K562 (cell line): Measurements from ENCODE around the gene ARHGAP8. TPM values are rescaled to one million over a fixed set of nuclear protein-coding genes. Genes with fewer than 3 reads are reported as not detected.

Experiments
- ATAC-seq: fragments of 200-7000 bp; cut with Tn5 transposase; 3 replicates; pipeline ENCODE4 v1.9.1; 2020; ENCODE audit warnings: moderate library complexity
- BruUV-seq: library from RNA; stranded (reverse); fragments of 400-500 nt; replicated peaks from 2 replicates; lab custom pipeline; 2021; lab: Mats Ljungman, UMichigan
- CTCF ChIA-PET: fragments of 300-600 bp; formaldehyde crosslinking; extraction: SDS; loops from one replicate; lab custom pipeline; 2021; ENCODE audit warnings: low intra/inter-chr PET ratio; lab: Yijun Ruan, JAX
- POLR2A ChIA-PET: fragments of 300-600, 350-650 bp; sonication (Branson Sonifier 250); formaldehyde crosslinking; extraction: SDS; loops from one replicate; lab custom pipeline; 2021; ENCODE audit warnings: antibody characterized with exemption, inconsistent platforms; lab: Yijun Ruan, JAX
- DNase-seq, 4 experiments: peaks; one replicate each; pipeline versions ENCODE4 v3.0.0 to v3.0.0-alpha.2; 2011 to 2018; ENCODE audit warnings: low spot score in 3 of 4, mixed read lengths in 3 of 4; ENCODE audit errors: extremely low read depth in 1 of 4
- FAIRE-seq: peaks from 2 replicates; lab custom pipeline; 2011; peaks lifted over from hg19 to GRCh38; lab: Jason Lieb, UNC
- H2AFZ ChIP-seq: 2 replicates; pipeline ENCODE4 v1.6.0; 2011; ENCODE audit warnings: low read depth, low read length, control low read depth, inconsistent platforms
- H3K27ac ChIP-seq: fragments of 200-600 bp; 3 replicates; pipeline ENCODE4 v1.8.0; 2011; ENCODE audit warnings: low read depth, mild to moderate bottlenecking, control low read depth, inconsistent platforms, low read length, moderate library complexity, mixed read lengths; ENCODE audit errors: extremely low read depth
- H3K27me3 ChIP-seq, 2 experiments: fragments of 300-600 bp in 1 of 2; 2 replicates in 1 of 2; 3 replicates in 1 of 2; pipeline versions ENCODE4 v1.6.0 to v1.8.0; 2011; ENCODE audit warnings: inconsistent platforms in 2 of 2, low read length in 2 of 2, mild to moderate bottlenecking in 1 of 2, mixed read lengths in 1 of 2, moderate library complexity in 1 of 2; ENCODE audit not compliant: control insufficient read depth in 2 of 2, insufficient read depth in 2 of 2
- H3K36me3 ChIP-seq: fragments of 300-600 bp; 3 replicates; pipeline ENCODE4 v1.8.0; 2011; ENCODE audit warnings: mild to moderate bottlenecking, low read length, inconsistent platforms; ENCODE audit not compliant: control insufficient read depth, insufficient read depth
- H3K4me1 ChIP-seq, 2 experiments: fragments of 200-600 bp in 1 of 2; replicated peaks in 1 of 2; 2 replicates in 1 of 2; 3 replicates in 1 of 2; pipeline versions ENCODE4 v1.5.1 to v1.8.0; 2011; ENCODE audit warnings: inconsistent platforms in 2 of 2, low read length in 2 of 2, mild to moderate bottlenecking in 1 of 2, mixed read lengths in 1 of 2, moderate library complexity in 1 of 2; ENCODE audit not compliant: control insufficient read depth in 2 of 2, insufficient read depth in 2 of 2
- H3K4me2 ChIP-seq: 2 replicates; pipeline ENCODE4 v1.6.1; 2011; ENCODE audit warnings: low read length, control low read depth, inconsistent platforms, mixed read lengths; ENCODE audit not compliant: insufficient read depth
- H3K4me3 ChIP-seq: fragments of 200-600 bp; sonication (generic), shearing (Covaris generic); 2 replicates; pipeline ENCODE4 v1.5.1; 2016; ENCODE audit warnings: control low read depth, inconsistent platforms
- H3K79me2 ChIP-seq: fragments of 200-600 bp; 3 replicates; pipeline ENCODE4 v1.8.0; 2011; ENCODE audit warnings: low read length, inconsistent platforms; ENCODE audit not compliant: control insufficient read depth, insufficient read depth
- H3K9ac ChIP-seq, 2 experiments: 2 replicates each; pipeline versions ENCODE4 v1.6.0 to v1.6.1; 2011; ENCODE audit warnings: low read depth in 2 of 2, low read length in 2 of 2, control low read depth in 1 of 2, inconsistent platforms in 1 of 2, mild to moderate bottlenecking in 1 of 2, mixed read lengths in 1 of 2; ENCODE audit not compliant: insufficient read depth in 1 of 2
- H3K9me1 ChIP-seq: one replicate; pipeline ENCODE4 v1.6.0; 2011; ENCODE audit warnings: inconsistent platforms, mild to moderate bottlenecking, low read length, moderate library complexity; ENCODE audit not compliant: control insufficient read depth, insufficient read depth
- H3K9me3 ChIP-seq: replicated peaks from 2 replicates; pipeline ENCODE4 v1.5.1; 2011; ENCODE audit warnings: low read depth, low read length, inconsistent platforms; ENCODE audit not compliant: control insufficient read depth, insufficient read depth
- H4K20me1 ChIP-seq: replicated peaks from 2 replicates; pipeline ENCODE4 v1.6.1; 2011; ENCODE audit warnings: low read length, inconsistent platforms, mixed read lengths; ENCODE audit not compliant: control insufficient read depth, insufficient read depth
- BHLHE40 ChIP-seq: IDR thresholded peaks from 2 replicates; pipeline ENCODE4 v1.6.1; 2011; ENCODE audit warnings: low read length, improper control_type of control experiment
- CC2D1A ChIP-seq: fragments of 450-650 bp; IDR thresholded peaks from 2 replicates; pipeline ENCODE4 v1.6.1; 2017; ENCODE audit warnings: mild to moderate bottlenecking
- CCNT2 ChIP-seq: IDR thresholded peaks from 2 replicates; pipeline ENCODE4 v1.6.1; 2011; ENCODE audit warnings: borderline replicate concordance, low read depth, mild to moderate bottlenecking, moderate library complexity, mixed read lengths, low read length; ENCODE audit not compliant: insufficient read length; ENCODE audit errors: extremely low read depth
- E2F3 ChIP-seq: fragments of 250-450 bp; sonication (Bioruptor Pico); IDR thresholded peaks from 2 replicates; pipeline ENCODE4 v1.4.0; 2020; ENCODE audit warnings: mild to moderate bottlenecking
- ELF2 ChIP-seq: fragments of 250-450 bp; sonication (Bioruptor Pico); IDR thresholded peaks from 2 replicates; pipeline ENCODE4 v1.5.0; 2021; ENCODE audit warnings: mild to moderate bottlenecking
- ESRRB ChIP-seq: fragments of 250-450 bp; sonication (Bioruptor Pico); IDR thresholded peaks from 2 replicates; pipeline ENCODE4 v1.5.0; 2020; ENCODE audit warnings: mild to moderate bottlenecking, moderate library complexity, borderline replicate concordance
- GABPB2 ChIP-seq: fragments of 250-450 bp; sonication (Bioruptor Pico); conservative IDR thresholded peaks from 2 replicates; pipeline ENCODE4 v1.5.1; 2021; ENCODE audit warnings: mild to moderate bottlenecking
- HDGF ChIP-seq: fragments of 450-650 bp; IDR thresholded peaks from 2 replicates; pipeline ENCODE4 v1.6.1; 2016
- LCOR ChIP-seq: sonication (generic); formaldehyde crosslinking; IDR thresholded peaks from 2 replicates; pipeline ENCODE4 v1.8.0; 2022; ENCODE audit warnings: mild to moderate bottlenecking, missing genetic modification reagents
- POLR3A ChIP-seq: IDR thresholded peaks from 2 replicates; pipeline ENCODE4 v1.6.1; 2011; ENCODE audit warnings: borderline replicate concordance, mild to moderate bottlenecking, moderate library complexity; ENCODE audit not compliant: insufficient read length, insufficient read depth; ENCODE audit errors: extremely low read depth
- PTBP1 ChIP-seq: fragments of 200-400 bp; formaldehyde crosslinking; IDR thresholded peaks from 2 replicates; pipeline ENCODE4 v1.6.1; 2017; ENCODE audit warnings: low read depth, low read length
- SMAD4 ChIP-seq: fragments of 250-450 bp; sonication (Bioruptor Pico); conservative IDR thresholded peaks from 2 replicates; pipeline ENCODE4 v1.8.0; 2021; ENCODE audit warnings: inconsistent platforms, mild to moderate bottlenecking, moderate library complexity
- SNIP1 ChIP-seq: fragments of 450-650 bp; IDR thresholded peaks from 2 replicates; pipeline ENCODE4 v1.7.1; 2017; ENCODE audit warnings: low read depth, mild to moderate bottlenecking
- SREBF1 ChIP-seq: fragments of 150-350 bp; IDR thresholded peaks from 2 replicates; pipeline ENCODE4 v1.6.1; 2014; ENCODE audit warnings: antibody characterized with exemption, low read depth, low read length, borderline replicate concordance
- TEAD4 ChIP-seq, 2 experiments: sonication (generic) in 1 of 2; formaldehyde crosslinking in 1 of 2; IDR thresholded peaks; 2 replicates each; pipeline versions ENCODE4 v1.6.1 to v1.8.0; 2012 to 2022; ENCODE audit warnings: borderline replicate concordance in 1 of 2, inconsistent platforms in 1 of 2, low read length in 1 of 2, mild to moderate bottlenecking in 1 of 2, missing genetic modification reagents in 1 of 2
- YBX1 ChIP-seq: fragments of 450-650 bp; IDR thresholded peaks from 2 replicates; pipeline ENCODE4 v1.7.1; 2016; ENCODE audit warnings: mild to moderate bottlenecking
- ZNF133 ChIP-seq: fragments of 250-450 bp; sonication (Bioruptor Pico); IDR thresholded peaks from 2 replicates; pipeline ENCODE4 v1.4.0; 2020; ENCODE audit warnings: mild to moderate bottlenecking
- ZNF41 ChIP-seq: fragments of 250-450 bp; sonication (Bioruptor Pico); conservative IDR thresholded peaks from 2 replicates; pipeline ENCODE4 v1.4.0; 2020; ENCODE audit warnings: mild to moderate bottlenecking
- ZNF75A ChIP-seq: fragments of 450-650 bp; formaldehyde crosslinking; IDR thresholded peaks from 2 replicates; pipeline ENCODE4 v1.4.0; 2020; ENCODE audit warnings: mild to moderate bottlenecking
- WGBS: fragments of 100-300 bp; shearing (Covaris generic); methylation state at CpG from one replicate; pipeline ENCODE4 v1.1.6; 2016; ENCODE audit warnings: low coverage, mixed read lengths; ENCODE audit not compliant: insufficient coverage; ENCODE audit errors: missing lambda C conversion rate; 5-methylcytosine and 5-hydroxymethylcytosine counted together
- in situ Hi-C: fragments of 300-500 bp; cut with MboI; formaldehyde crosslinking; loops from 4 replicates; pipeline ENCODE4 v1.15.0; 2018; ENCODE audit warnings: inconsistent platforms, mixed read lengths
- intact Hi-C: fragments of 100-400 bp; cut with micrococcal nuclease; formaldehyde crosslinking; loops from 2 replicates; pipeline ENCODE4 v1.14.2; 2022
- polyA plus RNA-seq, 8 experiments: library from polyadenylated mRNA; depleted of rRNA in 4 of 8; stranded (reverse) in 5 of 8; unstranded in 3 of 8; fragments of >200 nt; fragmentation: Nextera tagmentation in 2 of 8; fragmentation: Illumina TruSeq in 1 of 8; extraction: Ambion mirVana in 2 of 8; extraction: Trizol in 1 of 8; gene quantifications; 2 replicates each; pipeline versions ENCODE4 v1.2.1 to v1.2.3, GENCODE V29; 2011 to 2014; ENCODE audit warnings: inconsistent platforms in 1 of 8, missing spikeins in 1 of 8
- total RNA-seq, 7 experiments: library from RNA; depleted of rRNA in 6 of 7; stranded (reverse); fragments of >200 nt in 6 of 7; fragmentation: Illumina TruSeq in 2 of 7; extraction: Trizol in 2 of 7; gene quantifications; 2 replicates each; pipeline versions ENCODE4 v1.2.1 to v1.2.3, GENCODE V29; 2011 to 2021; ENCODE audit warnings: low replicate concordance in 1 of 7
- TF ChIP-seq, protein P1 (sequence below): fragments of 250-450 bp; sonication (Bioruptor Pico); IDR thresholded peaks from 2 replicates; pipeline ENCODE4 v1.4.0; 2020; ENCODE audit warnings: mild to moderate bottlenecking, moderate library complexity
- TF ChIP-seq, protein P2 (sequence below): fragments of 450-650 bp; formaldehyde crosslinking; IDR thresholded peaks from 2 replicates; pipeline ENCODE4 v1.4.0; 2022; ENCODE audit warnings: mild to moderate bottlenecking, moderate library complexity

The ARHGAP8 gene
- total and polyA plus RNA-seq, 9 of the 15 experiments (the other 6 are each of a cell fraction or from before 2014, with no cell fraction given), result 0.15 to 2.2 (median 0.62) TPM

DNA sequence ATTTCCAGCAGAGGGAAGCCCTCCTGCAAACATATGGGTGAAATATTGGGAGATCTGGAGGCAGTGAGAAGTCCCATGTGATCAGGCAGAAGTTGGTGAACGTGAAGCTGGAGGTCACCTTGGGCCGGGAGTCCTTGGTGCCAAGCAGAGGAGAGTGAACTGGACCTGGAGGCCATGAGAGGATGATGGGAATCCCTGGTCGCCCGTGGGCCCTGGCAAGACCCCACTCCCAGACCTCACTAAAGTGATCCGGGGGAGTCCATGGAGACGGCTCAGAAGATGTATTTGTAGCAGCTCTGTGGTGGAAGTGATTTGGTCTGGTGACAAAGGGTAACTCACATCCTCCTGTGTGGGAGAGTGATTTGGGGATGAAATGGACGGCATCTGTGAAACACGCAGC is 71.0 kb downstream of the ARHGAP8 start (continued):
- TF ChIP-seq, protein P1, sequence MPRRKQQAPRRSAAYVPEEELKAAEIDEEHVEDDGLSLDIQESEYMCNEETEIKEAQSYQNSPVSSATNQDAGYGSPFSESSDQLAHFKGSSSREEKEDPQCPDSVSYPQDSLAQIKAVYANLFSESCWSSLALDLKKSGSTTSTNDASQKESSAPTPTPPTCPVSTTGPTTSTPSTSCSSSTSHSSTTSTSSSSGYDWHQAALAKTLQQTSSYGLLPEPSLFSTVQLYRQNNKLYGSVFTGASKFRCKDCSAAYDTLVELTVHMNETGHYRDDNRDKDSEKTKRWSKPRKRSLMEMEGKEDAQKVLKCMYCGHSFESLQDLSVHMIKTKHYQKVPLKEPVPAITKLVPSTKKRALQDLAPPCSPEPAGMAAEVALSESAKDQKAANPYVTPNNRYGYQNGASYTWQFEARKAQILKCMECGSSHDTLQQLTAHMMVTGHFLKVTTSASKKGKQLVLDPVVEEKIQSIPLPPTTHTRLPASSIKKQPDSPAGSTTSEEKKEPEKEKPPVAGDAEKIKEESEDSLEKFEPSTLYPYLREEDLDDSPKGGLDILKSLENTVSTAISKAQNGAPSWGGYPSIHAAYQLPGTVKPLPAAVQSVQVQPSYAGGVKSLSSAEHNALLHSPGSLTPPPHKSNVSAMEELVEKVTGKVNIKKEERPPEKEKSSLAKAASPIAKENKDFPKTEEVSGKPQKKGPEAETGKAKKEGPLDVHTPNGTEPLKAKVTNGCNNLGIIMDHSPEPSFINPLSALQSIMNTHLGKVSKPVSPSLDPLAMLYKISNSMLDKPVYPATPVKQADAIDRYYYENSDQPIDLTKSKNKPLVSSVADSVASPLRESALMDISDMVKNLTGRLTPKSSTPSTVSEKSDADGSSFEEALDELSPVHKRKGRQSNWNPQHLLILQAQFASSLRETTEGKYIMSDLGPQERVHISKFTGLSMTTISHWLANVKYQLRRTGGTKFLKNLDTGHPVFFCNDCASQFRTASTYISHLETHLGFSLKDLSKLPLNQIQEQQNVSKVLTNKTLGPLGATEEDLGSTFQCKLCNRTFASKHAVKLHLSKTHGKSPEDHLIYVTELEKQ, result no peak
- TF ChIP-seq CC2D1A, result no peak
- no peak for TF ChIP-seq ESRRB
- TF ChIP-seq ZNF133 (CRISPR knock-in tag), result no peak
- TF ChIP-seq POLR3A, result no peak
- no peak for TF ChIP-seq GABPB2 (CRISPR knock-in tag)
- no peak for TF ChIP-seq E2F3 (CRISPR knock-in tag)
- TF ChIP-seq SREBF1, result no peak

DNA sequence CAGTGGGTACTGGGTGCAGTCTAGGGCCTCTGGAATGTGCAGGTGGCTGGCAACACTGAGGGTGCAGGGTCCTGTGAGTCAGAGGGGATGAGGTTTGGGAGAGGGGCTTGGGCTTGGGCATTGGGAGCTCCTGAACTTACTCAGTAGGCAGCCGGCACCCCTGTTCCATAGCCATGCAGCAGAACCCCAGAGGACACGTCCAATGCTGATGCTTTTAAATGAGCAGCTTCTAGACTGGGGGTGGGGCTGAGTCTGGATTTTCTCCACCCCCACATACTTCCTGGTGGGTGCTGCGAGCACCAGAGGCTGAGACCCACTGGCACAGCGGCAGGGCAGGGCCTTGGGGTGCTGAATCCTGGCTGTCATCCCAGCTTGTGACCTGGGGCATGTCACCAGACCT is 71.4 kb downstream of the ARHGAP8 start:
- no peak overlapping the region for H3K4me3 ChIP-seq
- H4K20me1 ChIP-seq, result no peaks in the 10 kb centered on the region
- FAIRE-seq, result no peak
- H3K27ac ChIP-seq, result no peak overlapping the region
- H3K9ac ChIP-seq, result no peak overlapping the region
- H3K36me3 ChIP-seq, result no peaks in the 10 kb centered on the region
- H3K9me3 ChIP-seq, result no peaks in the 10 kb centered on the region
- intact Hi-C loops (no loop called here), in situ Hi-C loops (loop anchor here (25.0 kb wide), 1 partner anchor 413 kb away; the partner anchor contains the start of gene KIAA0930)
- no peak for DNase-seq
- ChIA-PET POLR2A (no interaction called here), CTCF (no interaction called here)
- no peak overlapping the region for H3K4me2 ChIP-seq
- no TSS peak for BruUV-seq
- no peak overlapping the region for H2AFZ ChIP-seq
- peaks cover 0 to 9% of the 10 kb centered on the region in 2 experiments; a peak in 1 of 5 replicates for H3K4me1 ChIP-seq
- H3K9me1 ChIP-seq, result no peaks in the 10 kb centered on the region
- ATAC-seq, result no peak
- no peaks in the 10 kb centered on the region for H3K79me2 ChIP-seq
- peaks cover 2 to 39% of the 10 kb centered on the region in 2 experiments; a peak in 2 of 5 replicates for H3K27me3 ChIP-seq
- 0% methylated on average over 4 of the region's 4 CpGs for WGBS
- no peak for TF ChIP-seq SMAD4 (CRISPR knock-in tag)
- no peak for TF ChIP-seq HDGF
- TF ChIP-seq, protein P2, sequence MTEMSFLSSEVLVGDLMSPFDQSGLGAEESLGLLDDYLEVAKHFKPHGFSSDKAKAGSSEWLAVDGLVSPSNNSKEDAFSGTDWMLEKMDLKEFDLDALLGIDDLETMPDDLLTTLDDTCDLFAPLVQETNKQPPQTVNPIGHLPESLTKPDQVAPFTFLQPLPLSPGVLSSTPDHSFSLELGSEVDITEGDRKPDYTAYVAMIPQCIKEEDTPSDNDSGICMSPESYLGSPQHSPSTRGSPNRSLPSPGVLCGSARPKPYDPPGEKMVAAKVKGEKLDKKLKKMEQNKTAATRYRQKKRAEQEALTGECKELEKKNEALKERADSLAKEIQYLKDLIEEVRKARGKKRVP (CRISPR knock-in tag), result no peak
- TF ChIP-seq ELF2 (CRISPR knock-in tag), result no peak
- TF ChIP-seq CCNT2, result no peak
- no peak for TF ChIP-seq YBX1
- TF ChIP-seq ZNF41, result no peak
- no peak for TF ChIP-seq BHLHE40
- no peak for TF ChIP-seq PTBP1
- TF ChIP-seq TEAD4 (IDR thresholded peaks at IDR 0.05; ENCODE audit: low read length), result no peak
- TF ChIP-seq TEAD4 (CRISPR knock-in tag; IDR thresholded peaks at IDR 0.05; ENCODE audit: borderline replicate concordance), result no peak
- TF ChIP-seq SNIP1, result no peak
- no peak for TF ChIP-seq LCOR
- TF ChIP-seq ZNF75A (CRISPR knock-in tag), result no peak
